ENCODE data around the gene TPX2.
"Not testable (repeated sequence)": the region's sequence is repeated elsewhere in the genome, so short reads cannot be mapped to it uniquely, and the experiment has no call there.

Gene TPX2

GRCh38 chr20:31764641-31765305 is 25.7 kb downstream of the TPX2 start:
- DNase-seq (no peak), ATAC-seq (no peak)

- DNase-seq (no peak), ATAC-seq (no peak)
These were observed 28.7 kb downstream of the TPX2 start for GRCh38 chr20:31767805-31768204.

GRCh38 chr20:31769681-31770080 is 30.6 kb downstream of the TPX2 start:
- DNase-seq: no peak
- ATAC-seq: no peak

GRCh38 chr20:31770243-31770642 is 31.2 kb downstream of the TPX2 start:
- DNase-seq: no peak
- ATAC-seq: no peak

- DNase-seq (no peak), ATAC-seq (no peak)
These were observed 35.3 kb downstream of the TPX2 start for GRCh38 chr20:31774408-31774807.

- no peak for ATAC-seq
- DNase-seq: no peak
These were observed 41.7 kb downstream of the TPX2 start for GRCh38 chr20:31780839-31781238.

GRCh38 chr20:31781945-31782344 is 42.9 kb downstream of the TPX2 start:
- DNase-seq: no peak
- no peak for ATAC-seq

GRCh38 chr20:31784354-31785044 is 45.4 kb downstream of the TPX2 start:
- DNase-seq: no peak
- ATAC-seq: no peak

GRCh38 chr20:31785089-31785488 is 46.0 kb downstream of the TPX2 start:
- DNase-seq (no peak), ATAC-seq (no peak)

GRCh38 chr20:31788578-31788977 is 49.5 kb downstream of the TPX2 start:
- ATAC-seq: no peak

GRCh38 chr20:31790401-31790800 is 51.3 kb downstream of the TPX2 start:
- DNase-seq (no peak), ATAC-seq (no peak)

More at GRCh38 chr20:31788578-31788977, 49.5 kb downstream of the TPX2 start:
- DNase-seq: no peak

- no peak for ATAC-seq
- DNase-seq: no peak
These were observed 58.3 kb downstream of the TPX2 start for GRCh38 chr20:31797364-31797763.

- no peak for ATAC-seq
These were observed 62.4 kb downstream of the TPX2 start for GRCh38 chr20:31801508-31801907.

GRCh38 chr20:31803552-31804291 is 64.6 kb downstream of the TPX2 start:
- no peak for ATAC-seq
- DNase-seq: no peak

More at GRCh38 chr20:31801508-31801907, 62.4 kb downstream of the TPX2 start:
- DNase-seq: no peak

- DNase-seq (no peak), ATAC-seq (no peak)
These were observed 67.7 kb downstream of the TPX2 start for GRCh38 chr20:31806564-31807355.

- no peak for ATAC-seq
- no peak for DNase-seq
These were observed 69.4 kb downstream of the TPX2 start for GRCh38 chr20:31808481-31808880.

- ATAC-seq: no peak
- no peak for DNase-seq
These were observed 70.6 kb downstream of the TPX2 start for GRCh38 chr20:31809661-31810060.

GRCh38 chr20:31811198-31811597 is 72.1 kb downstream of the TPX2 start:
- DNase-seq: no peak
- ATAC-seq: no peak

- no peak for DNase-seq
These were observed 73.0 kb downstream of the TPX2 start for GRCh38 chr20:31811796-31812728.

GRCh38 chr20:31813611-31814010 is 74.5 kb downstream of the TPX2 start:
- DNase-seq (no peak), ATAC-seq (no peak)

More at GRCh38 chr20:31811796-31812728, 73.0 kb downstream of the TPX2 start:
- no peak for ATAC-seq

GRCh38 chr20:31814142-31814541 is 75.1 kb downstream of the TPX2 start:
- not testable (repeated sequence) for ATAC-seq, DNase-seq

All from stimulated activated naive CD8-positive, alpha-beta T cell treated with anti-CD3 and anti-CD28 coated beads, Interleukin-15, Interleukin-2, amounts not matched to agents 100 U/mL and 50 U/mL, for 24 hours (primary cell).